Glomerular visceral epithelial cell (primary cell): ENCODE results near the gene LRRC56.
A peak's percentile ranks its signal among the peaks of the same experiment; 100 is the strongest.

Source experiments
- DNase-seq: peaks from one replicate; pipeline ENCODE4 v3.0.0-alpha.2; 2016; ENCODE audit errors: extremely low spot score

Gene LRRC56, protein sequence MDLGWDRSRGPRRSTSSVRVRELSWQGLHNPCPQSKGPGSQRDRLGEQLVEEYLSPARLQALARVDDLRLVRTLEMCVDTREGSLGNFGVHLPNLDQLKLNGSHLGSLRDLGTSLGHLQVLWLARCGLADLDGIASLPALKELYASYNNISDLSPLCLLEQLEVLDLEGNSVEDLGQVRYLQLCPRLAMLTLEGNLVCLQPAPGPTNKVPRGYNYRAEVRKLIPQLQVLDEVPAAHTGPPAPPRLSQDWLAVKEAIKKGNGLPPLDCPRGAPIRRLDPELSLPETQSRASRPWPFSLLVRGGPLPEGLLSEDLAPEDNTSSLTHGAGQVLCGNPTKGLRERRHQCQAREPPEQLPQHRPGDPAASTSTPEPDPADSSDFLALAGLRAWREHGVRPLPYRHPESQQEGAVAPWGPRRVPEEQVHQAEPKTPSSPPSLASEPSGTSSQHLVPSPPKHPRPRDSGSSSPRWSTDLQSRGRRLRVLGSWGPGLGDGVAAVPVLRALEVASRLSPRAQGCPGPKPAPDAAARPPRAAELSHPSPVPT

DNA sequence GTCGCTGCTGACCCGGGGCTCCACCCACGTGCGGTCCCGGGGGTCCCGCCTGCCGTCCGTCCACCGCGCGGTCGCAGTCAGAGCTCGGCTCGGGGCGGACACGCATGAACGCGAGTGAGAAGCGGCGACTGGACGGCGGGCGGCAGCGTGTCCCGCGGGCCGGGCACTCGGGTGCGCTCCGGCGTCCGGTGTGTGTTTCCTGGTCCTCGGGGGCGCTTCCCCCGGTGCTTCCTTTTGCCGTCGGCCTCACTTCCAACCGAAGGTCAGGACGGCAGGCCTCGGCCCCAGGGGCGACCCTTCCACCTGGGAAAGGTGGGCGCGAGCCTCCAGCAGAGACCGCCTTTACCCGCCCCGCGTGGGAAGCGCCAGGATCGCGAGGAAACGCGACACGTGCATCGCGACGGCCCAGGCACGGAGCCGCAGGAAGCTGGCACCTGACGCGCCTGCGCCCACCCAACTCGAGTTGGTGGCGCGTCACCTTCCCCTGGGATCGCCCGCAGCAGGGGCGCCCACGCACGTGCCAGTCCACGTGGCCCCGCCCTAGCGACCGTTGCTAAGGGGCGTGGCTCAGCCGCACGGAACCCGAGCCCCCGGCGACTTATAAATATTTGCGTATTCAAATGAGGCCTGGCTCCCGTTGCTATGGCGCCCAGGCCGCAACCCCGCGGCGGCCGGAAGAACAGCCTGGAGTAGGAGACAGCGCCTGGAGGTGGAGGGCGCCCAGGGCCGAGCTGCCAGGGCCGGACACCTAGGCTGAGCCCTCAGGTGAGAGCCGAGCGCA lies at the start of gene LRRC56:
Gene LRRC56 (plus strand): TSS at position 687 of the 781 bp plus-strand sequence. CDS start 3,158 bp downstream, outside the sequence.
- DNase-seq: peak; percentile 55

GRCh38 chr11:487571-488021 lies 49.7 kb upstream of the LRRC56 start:
- no peak for DNase-seq

- no peak for DNase-seq
Observed at GRCh38 chr11:488062-488461, 49.3 kb upstream of the LRRC56 start.

GRCh38 chr11:488579-488978 lies 48.7 kb upstream of the LRRC56 start:
- DNase-seq: no peak

GRCh38 chr11:488992-489391 lies 48.3 kb upstream of the LRRC56 start:
- DNase-seq: no peak

DNA sequence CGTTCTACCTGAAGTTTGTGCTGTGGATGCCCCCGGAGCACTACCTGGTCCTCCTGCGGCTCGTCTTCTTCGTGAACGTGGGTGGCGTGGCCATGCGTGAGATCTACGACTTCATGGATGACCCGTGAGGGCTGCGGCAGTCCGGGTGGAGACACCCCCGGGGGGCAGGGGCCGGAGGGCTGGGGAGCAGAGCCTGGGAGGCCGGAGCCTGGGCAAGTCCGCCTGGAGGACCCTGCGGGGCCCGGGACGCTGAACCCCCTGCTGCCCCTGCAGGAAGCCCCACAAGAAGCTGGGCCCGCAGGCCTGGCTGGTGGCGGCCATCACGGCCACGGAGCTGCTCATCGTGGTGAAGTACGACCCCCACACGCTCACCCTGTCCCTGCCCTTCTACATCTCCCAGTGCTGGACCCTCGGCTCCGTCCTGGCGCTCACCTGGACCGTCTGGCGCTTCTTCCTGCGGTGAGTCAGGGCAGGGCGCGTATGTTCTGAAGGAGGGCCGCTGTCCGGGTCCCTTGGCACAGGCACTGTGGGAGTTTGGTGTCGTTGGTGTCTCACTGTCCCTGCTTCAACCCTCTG lies 47.6 kb upstream of the LRRC56 start:
- no peak for DNase-seq

DNA sequence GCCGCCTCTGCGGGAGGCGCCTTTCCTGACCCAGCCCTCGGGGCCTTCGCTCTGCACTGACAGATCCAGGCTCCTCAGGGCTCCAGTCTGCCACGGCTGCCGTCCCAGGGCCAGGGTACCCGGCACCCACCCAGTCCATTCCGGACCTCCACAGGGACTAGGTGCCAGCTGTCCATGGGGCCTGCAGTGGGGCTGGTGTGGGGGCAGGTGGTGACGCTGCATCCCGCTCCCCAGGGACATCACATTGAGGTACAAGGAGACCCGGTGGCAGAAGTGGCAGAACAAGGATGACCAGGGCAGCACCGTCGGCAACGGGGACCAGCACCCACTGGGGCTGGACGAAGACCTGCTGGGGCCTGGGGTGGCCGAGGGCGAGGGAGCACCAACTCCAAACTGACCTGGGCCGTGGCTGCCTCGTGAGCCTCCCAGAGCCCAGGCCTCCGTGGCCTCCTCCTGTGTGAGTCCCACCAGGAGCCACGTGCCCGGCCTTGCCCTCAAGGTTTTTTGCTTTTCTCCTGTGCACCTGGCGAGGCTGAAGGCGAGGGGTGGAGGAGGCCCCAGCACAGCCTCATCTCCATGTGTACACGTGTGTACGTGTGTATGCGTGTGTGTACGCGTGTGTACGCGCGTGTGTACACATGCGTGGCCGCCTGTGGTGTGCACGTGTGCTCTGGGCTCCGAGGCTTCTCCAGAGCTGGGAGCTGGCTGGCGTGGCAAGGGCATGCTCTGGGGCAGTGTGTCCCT lies 47.0 kb upstream of the LRRC56 start:
- DNase-seq: no peak

- no peak for DNase-seq
Observed at GRCh38 chr11:490930-491260, 46.4 kb upstream of the LRRC56 start.

DNA sequence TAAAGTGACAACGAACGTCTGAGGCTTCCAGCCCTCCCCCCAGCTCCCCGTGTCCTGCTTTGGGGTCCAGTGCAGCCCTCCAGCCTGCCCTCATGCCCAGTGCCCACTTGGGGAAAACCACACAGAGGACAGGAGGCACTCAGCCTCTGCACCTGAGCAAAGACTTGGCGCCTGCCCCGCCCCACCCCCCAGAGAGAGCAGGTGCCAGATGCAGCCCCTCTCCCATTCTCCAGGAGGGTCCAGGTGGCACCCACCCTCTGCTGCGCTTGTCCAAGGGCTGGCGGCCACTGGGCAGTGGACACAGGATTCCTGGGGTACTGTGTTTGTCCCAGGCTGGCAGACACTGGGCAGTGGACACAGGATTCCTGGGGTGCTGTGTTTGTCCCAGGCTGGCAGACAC lies 46.0 kb upstream of the LRRC56 start:
- no peak for DNase-seq

- DNase-seq: no peak
Observed at GRCh38 chr11:492427-493226, 44.7 kb upstream of the LRRC56 start.

- no peak for DNase-seq
Observed at GRCh38 chr11:494761-495536, 42.4 kb upstream of the LRRC56 start.

- peak; percentile 15 for DNase-seq
Observed at GRCh38 chr11:495537-495931, 41.8 kb upstream of the LRRC56 start.

DNA sequence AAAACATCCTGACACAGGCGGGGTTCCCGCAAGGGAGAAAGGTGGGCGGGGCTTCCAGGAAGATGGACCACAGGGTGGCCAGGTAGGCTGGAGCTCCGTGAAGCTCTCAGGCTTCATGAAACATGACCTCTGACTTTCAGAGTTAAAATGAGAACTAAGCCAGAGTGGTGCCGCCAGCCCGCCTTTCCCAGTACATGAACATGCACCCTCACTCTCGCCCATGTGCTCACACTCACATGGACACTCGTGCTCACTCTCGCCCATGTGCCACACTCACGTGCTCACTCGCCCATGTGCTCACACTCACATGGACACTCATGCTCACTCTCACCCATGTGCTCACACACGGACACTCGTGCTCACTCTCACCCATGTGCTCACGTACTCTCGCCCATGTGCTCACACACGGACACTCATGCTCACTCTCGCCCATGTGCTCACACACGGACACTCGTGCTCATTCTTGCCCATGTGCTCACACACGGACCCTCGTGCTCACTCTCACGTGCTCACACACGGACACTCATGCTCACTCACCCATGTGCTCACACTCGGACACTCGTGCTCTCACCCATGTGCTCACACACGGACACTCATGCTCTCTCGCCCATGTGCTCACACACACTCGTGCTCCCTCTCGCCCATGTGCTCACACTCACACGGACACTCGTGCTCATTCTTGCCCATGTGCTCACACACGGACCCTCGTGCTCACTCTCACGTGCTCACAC lies 40.3 kb upstream of the LRRC56 start:
- no peak for DNase-seq

DNA sequence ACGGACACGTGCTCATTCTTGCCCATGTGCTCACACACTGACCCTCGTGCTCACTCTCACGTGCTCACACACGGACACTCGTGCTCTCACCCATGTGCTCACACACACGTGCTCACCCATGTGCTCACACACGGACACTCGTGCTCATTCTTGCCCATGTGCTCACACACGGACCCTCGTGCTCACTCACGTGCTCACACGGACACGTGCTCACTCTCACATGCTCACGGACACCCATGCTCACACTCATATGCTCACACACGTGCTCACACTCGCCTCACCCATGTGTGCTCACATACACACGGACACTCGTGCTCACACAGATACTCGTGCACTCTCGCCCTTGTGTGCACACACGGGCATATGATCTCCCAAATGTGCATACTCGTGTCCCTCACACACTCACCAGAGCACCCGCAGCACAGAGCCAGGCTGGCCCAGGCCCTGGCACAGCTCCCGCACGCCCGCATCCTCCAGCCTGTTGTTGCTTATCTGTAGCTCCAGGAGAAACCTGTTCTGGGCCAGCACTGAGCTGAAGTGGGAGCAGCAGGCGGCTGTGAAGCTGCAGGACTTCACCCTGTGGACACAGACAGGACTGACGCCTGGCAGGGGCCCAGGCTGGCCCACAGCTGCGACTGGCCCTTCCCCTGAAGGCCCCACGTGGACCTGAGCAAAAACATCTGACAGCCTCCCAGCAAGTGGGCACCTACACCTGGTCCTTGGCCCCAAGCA lies 39.6 kb upstream of the LRRC56 start:
- DNase-seq: no peak

GRCh38 chr11:498297-499181 lies 38.8 kb upstream of the LRRC56 start:
- no peak for DNase-seq

- no peak for DNase-seq
Observed at GRCh38 chr11:499201-500076, 37.9 kb upstream of the LRRC56 start.
